Mucosa of rectum (tissue), 2 donors: ENCODE measurements around the gene PPHLN1.
A peak's percentile ranks its signal among the peaks of the same experiment; 100 is the strongest.

Experiments used
- H3K27ac ChIP-seq, 2 donors: one replicate each; pipeline ENCODE4 v1.7.0; 2013; ENCODE audit warnings: inconsistent platforms in 2 of 2, low read depth in 2 of 2, low read length in 2 of 2
- H3K27me3 ChIP-seq, 2 donors: one replicate each; pipeline ENCODE4 v1.7.0; 2013; ENCODE audit warnings: low read length in 2 of 2; ENCODE audit not compliant: control insufficient read depth in 2 of 2, insufficient read depth in 2 of 2
- H3K36me3 ChIP-seq, 2 donors: one replicate each; pipeline ENCODE4 v1.7.0; 2013; ENCODE audit warnings: low read length in 2 of 2; ENCODE audit not compliant: control insufficient read depth in 2 of 2, insufficient read depth in 2 of 2
- H3K4me1 ChIP-seq, 2 donors: one replicate each; pipeline ENCODE4 v1.7.0; 2013; ENCODE audit warnings: low read length in 2 of 2, mild to moderate bottlenecking in 1 of 2; ENCODE audit not compliant: control insufficient read depth in 2 of 2, insufficient read depth in 2 of 2
- H3K4me3 ChIP-seq, 2 donors: one replicate each; pipeline ENCODE4 v1.7.0; 2013; ENCODE audit warnings: low read length in 2 of 2
- H3K9ac ChIP-seq, 2 donors: one replicate each; pipeline ENCODE4 v1.7.0; 2013; ENCODE audit warnings: low read length in 2 of 2, low read depth in 1 of 2, mild to moderate bottlenecking in 1 of 2
- H3K9me3 ChIP-seq, 2 donors: one replicate each; pipeline ENCODE4 v1.7.0; 2013; ENCODE audit warnings: low read length in 2 of 2; ENCODE audit not compliant: control insufficient read depth in 2 of 2
- donor health status: healthy.
- donor health status: Normal muscosa, but diverticular disease.

PPHLN1 gene

GRCh38 chr12:42325653-42326474 lies at the start of gene PPHLN1, which contains the start of gene ZCRB1:
Gene PPHLN1 (plus strand): TSS chr12:42326167. CDS start chr12:42335903, 9,736 bp downstream.
Gene ZCRB1 (minus strand): TSS chr12:42326094. CDS start chr12:42324102, 1,992 bp downstream.
- H3K9me3 ChIP-seq: no peaks in the 10 kb centered on the region
- peaks cover 0 to 3% of the 10 kb centered on the region in 2 donors for H3K36me3 ChIP-seq
- H3K27me3 ChIP-seq: no peaks in the 10 kb centered on the region
- H3K27ac ChIP-seq: peak within 1 kb of the TSS; percentile 68 to 78
- H3K4me3 ChIP-seq: peak within 1 kb of the TSS; percentile 89 to 100
- peak within 1 kb of the TSS; percentile 78 to 89 for H3K9ac ChIP-seq
- H3K4me1 ChIP-seq: peaks cover 12 to 17% of the 10 kb centered on the region in 2 donors

GRCh38 chr12:42277396-42278127 lies 48.4 kb upstream of the PPHLN1 start:
- Histone ChIP-seq H3K36me3 (no peaks in the 10 kb centered on the region), H3K27me3 (no peaks in the 10 kb centered on the region), H3K27ac (no peak overlapping the region), H3K9ac (no peak overlapping the region), H3K4me3 (no peak overlapping the region), H3K9me3 (no peaks in the 10 kb centered on the region), H3K4me1 (no peaks in the 10 kb centered on the region)

GRCh38 chr12:42278128-42278510 lies 47.8 kb upstream of the PPHLN1 start:
- Histone ChIP-seq H3K27ac (no peak overlapping the region), H3K27me3 (no peaks in the 10 kb centered on the region), H3K9me3 (no peaks in the 10 kb centered on the region)

DNA sequence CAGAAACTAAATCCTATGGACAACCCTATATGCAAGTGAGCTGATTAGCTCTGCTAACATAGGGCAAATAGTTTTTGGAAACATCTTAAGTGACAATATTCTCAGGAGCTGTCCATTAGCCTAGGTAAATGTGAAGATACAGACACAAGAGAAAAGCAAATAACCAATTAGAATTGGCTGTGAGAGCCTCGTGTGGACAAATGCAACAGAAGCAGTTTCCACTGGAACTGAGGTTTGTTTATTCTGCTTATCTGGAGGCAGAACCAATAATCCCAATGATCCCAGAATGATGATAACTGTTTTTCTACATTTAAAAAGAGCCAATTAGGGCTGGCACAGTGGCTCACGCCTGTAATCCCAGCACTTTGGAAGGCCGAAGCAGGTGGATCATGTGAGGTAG lies 44.7 kb upstream of the PPHLN1 start:
- Histone ChIP-seq H3K27me3 (no peaks in the 10 kb centered on the region), H3K9me3 (no peaks in the 10 kb centered on the region), H3K27ac (no peak overlapping the region), H3K4me1 (no peaks in the 10 kb centered on the region), H3K4me3 (no peak overlapping the region), H3K36me3 (no peaks in the 10 kb centered on the region), H3K9ac (no peak overlapping the region)

More at GRCh38 chr12:42278128-42278510, 47.8 kb upstream of the PPHLN1 start:
- H3K9ac ChIP-seq: no peak overlapping the region
- no peak overlapping the region for H3K4me3 ChIP-seq
- H3K36me3 ChIP-seq: no peaks in the 10 kb centered on the region
- H3K4me1 ChIP-seq: no peaks in the 10 kb centered on the region

- Histone ChIP-seq H3K9me3 (no peaks in the 10 kb centered on the region), H3K4me3 (no peak overlapping the region), H3K4me1 (no peaks in the 10 kb centered on the region), H3K9ac (no peak overlapping the region), H3K36me3 (no peaks in the 10 kb centered on the region), H3K27ac (no peak overlapping the region), H3K27me3 (no peaks in the 10 kb centered on the region)
These were observed 44.1 kb upstream of the PPHLN1 start for GRCh38 chr12:42281844-42282243.

GRCh38 chr12:42282294-42282693 lies 43.7 kb upstream of the PPHLN1 start:
- no peaks in the 10 kb centered on the region for H3K36me3 ChIP-seq
- H3K27me3 ChIP-seq: no peaks in the 10 kb centered on the region
- no peaks in the 10 kb centered on the region for H3K4me1 ChIP-seq
- H3K4me3 ChIP-seq: no peak overlapping the region
- H3K27ac ChIP-seq: no peak overlapping the region
- H3K9ac ChIP-seq: no peak overlapping the region
- no peaks in the 10 kb centered on the region for H3K9me3 ChIP-seq

DNA sequence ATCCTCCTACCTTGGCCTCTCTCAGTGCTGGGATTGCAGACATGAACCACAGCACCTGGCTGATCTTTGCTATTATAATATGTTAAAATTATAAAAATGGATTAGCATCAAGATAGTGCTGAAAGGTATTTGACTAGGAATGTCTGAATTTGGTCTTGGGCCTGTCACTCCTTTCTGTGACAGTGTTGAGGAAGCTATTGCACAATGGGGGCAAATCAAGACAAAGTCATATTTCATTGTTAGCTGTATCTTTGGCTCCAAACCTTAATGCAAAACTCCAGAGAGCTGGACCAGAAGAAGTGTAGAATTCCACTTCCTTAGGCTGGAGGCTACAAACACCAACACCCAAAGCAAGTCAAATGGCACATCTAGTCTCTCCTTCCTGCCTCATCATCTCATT lies 42.2 kb upstream of the PPHLN1 start:
- H3K4me3 ChIP-seq: no peak overlapping the region
- H3K27me3 ChIP-seq: no peaks in the 10 kb centered on the region
- no peaks in the 10 kb centered on the region for H3K9me3 ChIP-seq
- H3K9ac ChIP-seq: no peak overlapping the region
- no peaks in the 10 kb centered on the region for H3K36me3 ChIP-seq
- no peaks in the 10 kb centered on the region for H3K4me1 ChIP-seq
- no peak overlapping the region for H3K27ac ChIP-seq

GRCh38 chr12:42284157-42284556 lies 41.8 kb upstream of the PPHLN1 start:
- H3K4me3 ChIP-seq: no peak overlapping the region
- no peaks in the 10 kb centered on the region for H3K36me3 ChIP-seq
- no peaks in the 10 kb centered on the region for H3K9me3 ChIP-seq
- no peaks in the 10 kb centered on the region for H3K4me1 ChIP-seq
- H3K27me3 ChIP-seq: no peaks in the 10 kb centered on the region
- H3K9ac ChIP-seq: no peak overlapping the region
- no peak overlapping the region for H3K27ac ChIP-seq

- Histone ChIP-seq H3K4me1 (no peaks in the 10 kb centered on the region), H3K27ac (no peak overlapping the region), H3K36me3 (no peaks in the 10 kb centered on the region), H3K27me3 (no peaks in the 10 kb centered on the region), H3K9ac (no peak overlapping the region), H3K4me3 (no peak overlapping the region), H3K9me3 (no peaks in the 10 kb centered on the region)
These were observed 41.1 kb upstream of the PPHLN1 start for GRCh38 chr12:42284876-42285275.

GRCh38 chr12:42285431-42285830 lies 40.5 kb upstream of the PPHLN1 start:
- H3K36me3 ChIP-seq: no peaks in the 10 kb centered on the region
- no peak overlapping the region for H3K9ac ChIP-seq
- H3K9me3 ChIP-seq: no peaks in the 10 kb centered on the region
- no peak overlapping the region for H3K4me3 ChIP-seq
- no peaks in the 10 kb centered on the region for H3K27me3 ChIP-seq
- no peak overlapping the region for H3K27ac ChIP-seq
- no peaks in the 10 kb centered on the region for H3K4me1 ChIP-seq
